IPS-20b (cell line): ENCODE results near the gene CCDC171.
"Not testable (repeated sequence)": the region's sequence is repeated elsewhere in the genome, so short reads cannot be mapped to it uniquely, and the experiment has no call there.

Experiments used
- H3K27ac ChIP-seq: one replicate; pipeline ENCODE4 v1.5.1; 2013; ENCODE audit warnings: low read length
- H3K27me3 ChIP-seq: 2 replicates; pipeline ENCODE4 v1.6.1; 2013; ENCODE audit warnings: mild to moderate bottlenecking, low read length, inconsistent platforms; ENCODE audit not compliant: insufficient read depth
- H3K36me3 ChIP-seq: 2 replicates; pipeline ENCODE4 v1.6.1; 2013; ENCODE audit warnings: low read depth, mild to moderate bottlenecking, inconsistent platforms, low read length, moderate library complexity; ENCODE audit not compliant: insufficient read depth
- H3K4me1 ChIP-seq: 2 replicates; pipeline ENCODE4 v1.6.1; 2013; ENCODE audit warnings: mild to moderate bottlenecking, control low read depth, inconsistent platforms, low read length, moderate library complexity; ENCODE audit not compliant: insufficient read depth
- H3K4me3 ChIP-seq: 2 replicates; pipeline ENCODE4 v1.5.1; 2013; ENCODE audit warnings: mild to moderate bottlenecking, low read length, inconsistent platforms
- H3K9ac ChIP-seq: 2 replicates; pipeline ENCODE4 v1.6.1; 2013; ENCODE audit warnings: low read depth, mild to moderate bottlenecking, inconsistent platforms, low read length, moderate library complexity
- H3K9me3 ChIP-seq: 2 replicates; pipeline ENCODE4 v1.6.1; 2013; ENCODE audit warnings: mild to moderate bottlenecking, low read depth, low read length, inconsistent platforms; ENCODE audit not compliant: insufficient read depth

CCDC171 gene

GRCh38 chr9:15782106-15782505 is 229.3 kb downstream of the CCDC171 start:
- H3K4me1 ChIP-seq, result no peaks in the 10 kb centered on the region
- H3K9me3 ChIP-seq, result no peaks in the 10 kb centered on the region
- H3K36me3 ChIP-seq, result no peaks in the 10 kb centered on the region
- H3K27ac ChIP-seq, result no peak overlapping the region
- no peak overlapping the region for H3K4me3 ChIP-seq
- H3K27me3 ChIP-seq, result no peaks in the 10 kb centered on the region
- H3K9ac ChIP-seq, result no peak overlapping the region

GRCh38 chr9:15785584-15785983 is 232.7 kb downstream of the CCDC171 start:
- Histone ChIP-seq H3K27me3 (no peaks in the 10 kb centered on the region), H3K9ac (no peak overlapping the region), H3K4me1 (no peaks in the 10 kb centered on the region), H3K36me3 (no peaks in the 10 kb centered on the region), H3K27ac (no peak overlapping the region), H3K9me3 (no peaks in the 10 kb centered on the region), H3K4me3 (no peak overlapping the region)

- no peaks in the 10 kb centered on the region for H3K27me3 ChIP-seq
- H3K27ac ChIP-seq, result no peak overlapping the region
- H3K4me1 ChIP-seq, result no peaks in the 10 kb centered on the region
- no peak overlapping the region for H3K4me3 ChIP-seq
- no peak overlapping the region for H3K9ac ChIP-seq
- H3K36me3 ChIP-seq, result no peaks in the 10 kb centered on the region
- no peaks in the 10 kb centered on the region for H3K9me3 ChIP-seq
These were observed 233.8 kb downstream of the CCDC171 start for GRCh38 chr9:15786616-15787015.

- H3K9me3 ChIP-seq, result peaks cover 27% of the 10 kb centered on the region
- not testable (repeated sequence) for H3K4me3 ChIP-seq, H3K27me3 ChIP-seq, H3K4me1 ChIP-seq, H3K9ac ChIP-seq, H3K36me3 ChIP-seq, H3K27ac ChIP-seq
These were observed 257.5 kb downstream of the CCDC171 start for GRCh38 chr9:15810219-15810899.

GRCh38 chr9:15813076-15813475 is 260.2 kb downstream of the CCDC171 start:
- Histone ChIP-seq H3K36me3 (no peaks in the 10 kb centered on the region), H3K9me3 (peaks cover 31% of the 10 kb centered on the region), H3K27ac (no peak overlapping the region), H3K27me3 (no peaks in the 10 kb centered on the region), H3K4me1 (no peaks in the 10 kb centered on the region), H3K9ac (no peak overlapping the region), H3K4me3 (no peak overlapping the region)

- no peaks in the 10 kb centered on the region for H3K9me3 ChIP-seq
- no peaks in the 10 kb centered on the region for H3K27me3 ChIP-seq
- no peaks in the 10 kb centered on the region for H3K4me1 ChIP-seq
- no peak overlapping the region for H3K9ac ChIP-seq
- no peaks in the 10 kb centered on the region for H3K36me3 ChIP-seq
- no peak overlapping the region for H3K4me3 ChIP-seq
- no peak overlapping the region for H3K27ac ChIP-seq
These were observed 271.5 kb downstream of the CCDC171 start for GRCh38 chr9:15824310-15824709.

GRCh38 chr9:15831384-15831783 is 278.5 kb downstream of the CCDC171 start:
- H3K4me3 ChIP-seq, result no peak overlapping the region
- H3K9ac ChIP-seq, result no peak overlapping the region
- no peaks in the 10 kb centered on the region for H3K27me3 ChIP-seq
- H3K27ac ChIP-seq, result no peak overlapping the region
- H3K9me3 ChIP-seq, result no peaks in the 10 kb centered on the region
- no peaks in the 10 kb centered on the region for H3K4me1 ChIP-seq
- no peaks in the 10 kb centered on the region for H3K36me3 ChIP-seq

- no peaks in the 10 kb centered on the region for H3K27me3 ChIP-seq
- H3K4me3 ChIP-seq, result no peak overlapping the region
- H3K9me3 ChIP-seq, result no peaks in the 10 kb centered on the region
- H3K27ac ChIP-seq, result no peak overlapping the region
- no peaks in the 10 kb centered on the region for H3K36me3 ChIP-seq
- H3K4me1 ChIP-seq, result no peaks in the 10 kb centered on the region
- H3K9ac ChIP-seq, result no peak overlapping the region
These were observed 281.7 kb downstream of the CCDC171 start for GRCh38 chr9:15834541-15834940.

GRCh38 chr9:15837079-15837679 is 284.3 kb downstream of the CCDC171 start:
- H3K27ac ChIP-seq, result no peak overlapping the region
- no peak overlapping the region for H3K4me3 ChIP-seq

GRCh38 chr9:15842051-15842450 is 289.2 kb downstream of the CCDC171 start:
- no peak overlapping the region for H3K27ac ChIP-seq
- no peaks in the 10 kb centered on the region for H3K27me3 ChIP-seq

More at GRCh38 chr9:15837079-15837679, 284.3 kb downstream of the CCDC171 start:
- H3K27me3 ChIP-seq, result no peaks in the 10 kb centered on the region
- no peaks in the 10 kb centered on the region for H3K9me3 ChIP-seq
- H3K36me3 ChIP-seq, result no peaks in the 10 kb centered on the region
- no peaks in the 10 kb centered on the region for H3K4me1 ChIP-seq
- H3K9ac ChIP-seq, result no peak overlapping the region

GRCh38 chr9:15843316-15843715 is 290.5 kb downstream of the CCDC171 start:
- Histone ChIP-seq H3K36me3 (no peaks in the 10 kb centered on the region), H3K9me3 (no peaks in the 10 kb centered on the region)

More at GRCh38 chr9:15842051-15842450, 289.2 kb downstream of the CCDC171 start:
- H3K4me1 ChIP-seq, result no peaks in the 10 kb centered on the region
- no peak overlapping the region for H3K9ac ChIP-seq
- H3K9me3 ChIP-seq, result no peaks in the 10 kb centered on the region
- H3K36me3 ChIP-seq, result no peaks in the 10 kb centered on the region
- H3K4me3 ChIP-seq, result no peak overlapping the region

GRCh38 chr9:15843931-15844330 is 291.1 kb downstream of the CCDC171 start:
- Histone ChIP-seq H3K4me1 (no peaks in the 10 kb centered on the region), H3K36me3 (no peaks in the 10 kb centered on the region), H3K9me3 (no peaks in the 10 kb centered on the region), H3K27me3 (no peaks in the 10 kb centered on the region), H3K9ac (no peak overlapping the region), H3K27ac (no peak overlapping the region), H3K4me3 (no peak overlapping the region)

More at GRCh38 chr9:15843316-15843715, 290.5 kb downstream of the CCDC171 start:
- no peaks in the 10 kb centered on the region for H3K27me3 ChIP-seq
- no peak overlapping the region for H3K27ac ChIP-seq
- H3K4me3 ChIP-seq, result no peak overlapping the region
- no peaks in the 10 kb centered on the region for H3K4me1 ChIP-seq
- no peak overlapping the region for H3K9ac ChIP-seq
